HEK293T (cell line): ENCODE data around the gene PPP4R4.
"Not testable (repeated sequence)": the region's sequence is repeated elsewhere in the genome, so short reads cannot be mapped to it uniquely, and the experiment has no call there.

Experiments used
- ARNT ChIP-seq: fragments of 450-650 bp; IDR thresholded peaks from 2 replicates; pipeline ENCODE4 v1.6.1; 2017; ENCODE audit warnings: mild to moderate bottlenecking
- BHLHE40 ChIP-seq: fragments of 450-650 bp; IDR thresholded peaks from 2 replicates; pipeline ENCODE4 v1.6.1; 2016; ENCODE audit warnings: mild to moderate bottlenecking, moderate library complexity, borderline replicate concordance
- CTBP1 ChIP-seq: fragments of 450-650 bp; IDR thresholded peaks from 2 replicates; pipeline ENCODE4 v1.6.1; 2016; ENCODE audit warnings: borderline replicate concordance
- ELF4 ChIP-seq: fragments of 450-650 bp; IDR thresholded peaks from 2 replicates; pipeline ENCODE4 v1.6.1; 2017; ENCODE audit warnings: antibody characterized with exemption
- FOXA1 ChIP-seq: fragments of 450-650 bp; IDR thresholded peaks from 2 replicates; pipeline ENCODE4 v1.6.1; 2016; ENCODE audit warnings: mild to moderate bottlenecking
- FOXK2 ChIP-seq: fragments of 450-650 bp; IDR thresholded peaks from 2 replicates; pipeline ENCODE4 v1.6.1; 2016; ENCODE audit warnings: mild to moderate bottlenecking
- FOXM1 ChIP-seq: fragments of 450-650 bp; IDR thresholded peaks from 2 replicates; pipeline ENCODE4 v1.6.1; 2017; ENCODE audit warnings: mild to moderate bottlenecking, borderline replicate concordance
- HDGF ChIP-seq: fragments of 450-650 bp; IDR thresholded peaks from 2 replicates; pipeline ENCODE4 v1.6.1; 2017; ENCODE audit warnings: antibody characterized with exemption, borderline replicate concordance
- LEF1 ChIP-seq: fragments of 450-650 bp; IDR thresholded peaks from 2 replicates; pipeline ENCODE4 v1.6.1; 2017; ENCODE audit warnings: mild to moderate bottlenecking, borderline replicate concordance
- NFRKB ChIP-seq: fragments of 450-650 bp; IDR thresholded peaks from 2 replicates; pipeline ENCODE4 v1.6.1; 2016; ENCODE audit warnings: mild to moderate bottlenecking, moderate library complexity
- SP1 ChIP-seq: fragments of 450-650 bp; IDR thresholded peaks from 2 replicates; pipeline ENCODE4 v1.6.1; 2017
- SUZ12 ChIP-seq: fragments of 450-650 bp; IDR thresholded peaks from 2 replicates; pipeline ENCODE4 v1.6.1; 2016; ENCODE audit warnings: mild to moderate bottlenecking
- TARDBP ChIP-seq: fragments of 450-650 bp; IDR thresholded peaks from 2 replicates; pipeline ENCODE4 v1.6.1; 2016
- ZNF384 ChIP-seq: fragments of 450-650 bp; IDR thresholded peaks from 2 replicates; pipeline ENCODE4 v1.6.1; 2016

DNA sequence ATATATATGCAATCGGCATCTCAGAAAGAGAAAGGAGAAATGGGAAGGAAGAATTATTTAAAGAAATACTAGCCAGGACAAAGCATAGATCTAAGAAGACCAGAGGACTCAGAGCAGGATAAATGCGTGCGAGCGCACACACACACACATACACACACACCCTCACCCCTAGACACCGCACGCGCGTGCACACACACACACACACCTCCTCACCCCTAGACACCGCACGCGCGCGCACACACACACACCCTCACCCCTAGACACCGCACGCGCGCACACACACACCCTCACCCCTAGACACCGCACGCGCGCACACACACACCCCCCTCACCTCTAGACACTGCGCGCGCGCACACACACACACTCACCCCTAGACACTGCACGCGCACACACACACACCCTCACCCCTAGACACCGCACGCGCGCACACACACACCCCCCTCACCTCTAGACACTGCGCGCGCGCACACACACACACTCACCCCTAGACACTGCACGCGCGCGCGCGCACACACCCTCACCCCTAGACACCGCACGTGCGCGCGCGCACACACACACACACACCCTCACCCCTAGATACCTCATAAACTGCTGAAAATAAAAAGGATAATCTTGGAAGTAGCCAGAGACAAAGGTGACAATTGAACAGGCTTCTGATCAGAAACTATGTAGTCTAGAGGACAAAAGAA, 44.2 kb downstream of the PPP4R4 start:
- TF ChIP-seq BHLHE40, SP1, FOXK2, SUZ12, HDGF, FOXA1, ARNT, LEF1, ELF4, FOXM1, TARDBP, CTBP1, NFRKB, ZNF384: not testable (repeated sequence)
